CD4-positive, CD25-positive, alpha-beta regulatory T cell (primary cell): ENCODE results near the gene GPRIN2. TPM values are rescaled to one million over a fixed set of nuclear protein-coding genes. Genes with fewer than 3 reads are reported as not detected.
"Not testable (repeated sequence)": the region's sequence is repeated elsewhere in the genome, so short reads cannot be mapped to it uniquely, and the experiment has no call there.

Source experiments
- ATAC-seq, 2 donors: fragments of 150-1000 bp; cut with Tn5 transposase; one replicate each; pipeline ENCODE4 v1.10.0; 2021; ENCODE audit warnings: low read depth in 2 of 2, moderate number of reproducible peaks in 2 of 2, moderate library complexity in 1 of 2
- DNase-seq, 3 donors: peaks; one replicate each; pipeline versions ENCODE4 v3.0.0 to v3.0.0-alpha.2; 2012 to 2022; ENCODE audit warnings: mixed read lengths in 1 of 3
- H3K27ac ChIP-seq: one replicate; pipeline ENCODE4 v1.7.0; 2013; ENCODE audit warnings: mild to moderate bottlenecking, low read length; ENCODE audit not compliant: insufficient read depth, poor library complexity, severe bottlenecking
- H3K27me3 ChIP-seq: one replicate; pipeline ENCODE4 v1.7.0; 2013; ENCODE audit warnings: low read length; ENCODE audit not compliant: control insufficient read depth, insufficient read depth
- H3K36me3 ChIP-seq: one replicate; pipeline ENCODE4 v1.7.0; 2013; ENCODE audit warnings: mild to moderate bottlenecking, low read length, moderate library complexity; ENCODE audit not compliant: control insufficient read depth, insufficient read depth
- H3K4me1 ChIP-seq: 2 replicates; pipeline ENCODE4 v1.7.0; 2013; ENCODE audit warnings: mild to moderate bottlenecking, low read length; ENCODE audit not compliant: insufficient read depth, control insufficient read depth, poor library complexity, severe bottlenecking
- H3K4me3 ChIP-seq: one replicate; pipeline ENCODE4 v1.7.0; 2013; ENCODE audit warnings: low read depth, mild to moderate bottlenecking, low read length, moderate library complexity
- H3K9me3 ChIP-seq, 2 experiments: 1 replicate in 1 of 2; 2 replicates in 1 of 2; pipeline ENCODE4 v1.7.0; 2013; ENCODE audit warnings: low read length in 2 of 2, mild to moderate bottlenecking in 1 of 2, moderate library complexity in 1 of 2; ENCODE audit not compliant: control insufficient read depth in 2 of 2
- H3K27ac Mint-ChIP-seq, 3 donors: one replicate each; pipeline ENCODE4 v1.8.0; 2020 to 2022; ENCODE audit warnings: mild to moderate bottlenecking in 3 of 3, mixed read lengths in 3 of 3, moderate library complexity in 2 of 3
- H3K27me3 Mint-ChIP-seq: one replicate; pipeline ENCODE4 v1.8.0; 2022; ENCODE audit warnings: mild to moderate bottlenecking, mixed read lengths
- H3K36me3 Mint-ChIP-seq: one replicate; pipeline ENCODE4 v1.8.0; 2020; ENCODE audit warnings: mixed read lengths
- H3K4me1 Mint-ChIP-seq, 4 donors: one replicate each; pipeline ENCODE4 v1.8.0; 2020 to 2022; ENCODE audit warnings: mixed read lengths in 4 of 4, mild to moderate bottlenecking in 1 of 4
- H3K4me3 Mint-ChIP-seq, 4 donors: one replicate each; pipeline ENCODE4 v1.8.0; 2020 to 2022; ENCODE audit warnings: mild to moderate bottlenecking in 4 of 4, mixed read lengths in 4 of 4, moderate library complexity in 3 of 4
- H3K9me3 Mint-ChIP-seq, 7 donors: one replicate each; pipeline ENCODE4 v1.8.0; 2020 to 2022; ENCODE audit warnings: mixed read lengths in 7 of 7, mild to moderate bottlenecking in 3 of 7, moderate library complexity in 2 of 7
- polyA plus RNA-seq, 4 donors: library from polyadenylated mRNA; unstranded; fragments of 300-500 nt; fragmentation: Illumina TruSeq; gene quantifications; one replicate each; pipeline ENCODE4 v1.2.3, GENCODE V29; 2021
- total RNA-seq: library from RNA; stranded (reverse); gene quantifications from one replicate; pipeline ENCODE4 v1.2.3, GENCODE V29; 2022

Gene GPRIN2
- total and polyA plus RNA-seq, 5 donors from 2014 or later, result not detected

- Histone ChIP-seq H3K36me3 (no peaks in the 10 kb centered on the region), H3K27ac (no peak overlapping the region), H3K4me3 (no peak overlapping the region), H3K9me3 (no peaks in the 10 kb centered on the region), H3K4me1 (no peaks in the 10 kb centered on the region), H3K27me3 (no peaks in the 10 kb centered on the region)
- Mint-ChIP-seq H3K4me3 (no peak overlapping the region), H3K4me1 (no peaks in the 10 kb centered on the region), H3K27ac (no peak overlapping the region), H3K9me3 (no peaks in the 10 kb centered on the region), H3K36me3 (no peaks in the 10 kb centered on the region), H3K27me3 (no peaks in the 10 kb centered on the region)
- ATAC-seq (no peak), DNase-seq (no peak)
Measured at GRCh38 chr10:46530249-46531186, 25.9 kb downstream of the GPRIN2 start.

DNA sequence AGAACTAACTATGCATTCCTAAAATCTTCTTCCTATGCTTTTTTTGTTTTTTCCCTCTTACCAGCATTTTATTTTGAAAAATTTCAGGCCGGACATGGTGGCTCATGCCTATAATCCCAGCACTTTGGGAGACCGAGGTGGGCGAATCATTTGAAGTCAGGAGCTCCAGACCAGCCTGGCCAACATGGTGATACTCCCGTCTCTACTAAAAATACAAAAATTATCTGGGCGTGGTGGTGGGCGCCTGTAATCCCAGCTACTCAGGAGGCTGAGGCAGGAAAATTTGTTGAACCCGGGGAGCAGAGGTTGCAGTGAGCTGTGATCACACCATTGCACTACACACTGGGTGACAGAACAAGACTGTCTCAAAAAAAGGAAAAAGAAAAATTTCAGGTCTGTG, 26.7 kb downstream of the GPRIN2 start:
- H3K27ac ChIP-seq, DNase-seq, H3K27ac Mint-ChIP-seq, H3K27me3 ChIP-seq, H3K4me1 ChIP-seq, H3K4me3 Mint-ChIP-seq, ATAC-seq, H3K9me3 Mint-ChIP-seq, H3K4me3 ChIP-seq, H3K36me3 ChIP-seq, H3K4me1 Mint-ChIP-seq, H3K9me3 ChIP-seq, H3K27me3 Mint-ChIP-seq, H3K36me3 Mint-ChIP-seq: not testable (repeated sequence)

- no peaks in the 10 kb centered on the region for H3K36me3 ChIP-seq
- H3K27ac Mint-ChIP-seq, result no peak overlapping the region
- no peak overlapping the region for H3K27ac ChIP-seq
- no peaks in the 10 kb centered on the region for H3K27me3 ChIP-seq
- H3K4me1 ChIP-seq, result no peaks in the 10 kb centered on the region
- DNase-seq (no peak), ATAC-seq (no peak)
- no peaks in the 10 kb centered on the region for H3K9me3 Mint-ChIP-seq
- H3K36me3 Mint-ChIP-seq, result no peaks in the 10 kb centered on the region
- no peak overlapping the region for H3K4me3 Mint-ChIP-seq
- H3K4me1 Mint-ChIP-seq, result no peaks in the 10 kb centered on the region
- H3K4me3 ChIP-seq, result no peak overlapping the region
- no peaks in the 10 kb centered on the region for H3K9me3 ChIP-seq
- H3K27me3 Mint-ChIP-seq, result no peaks in the 10 kb centered on the region
Measured at GRCh38 chr10:46528675-46529615, 27.5 kb downstream of the GPRIN2 start.

DNA sequence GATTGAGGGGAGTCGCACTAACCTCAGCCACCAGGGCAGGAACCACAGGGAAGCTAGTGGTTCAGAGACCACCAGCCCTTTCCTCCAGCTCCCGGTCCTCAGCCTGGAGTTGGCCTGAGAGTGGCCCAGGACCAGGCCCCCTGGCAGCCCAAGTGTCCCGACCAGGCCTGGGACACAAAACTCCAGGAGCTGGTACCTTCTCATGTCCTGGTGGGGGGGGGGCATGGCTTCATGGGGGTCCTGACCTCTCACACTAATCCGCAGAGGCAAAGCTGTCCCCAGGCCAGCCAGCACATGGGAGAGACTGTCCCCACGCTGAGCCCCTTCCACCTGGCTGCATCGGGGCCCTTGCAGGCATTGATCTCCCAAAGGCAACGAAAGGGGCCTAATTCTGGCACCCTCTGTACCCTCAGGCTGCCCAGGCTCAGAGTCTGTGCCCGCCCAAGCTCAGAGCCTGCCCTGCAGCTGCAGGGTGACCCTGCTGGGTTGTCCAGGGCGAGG, 28.2 kb downstream of the GPRIN2 start:
- no peak overlapping the region for H3K4me3 ChIP-seq
- no peak overlapping the region for H3K27ac Mint-ChIP-seq
- H3K36me3 Mint-ChIP-seq, result no peaks in the 10 kb centered on the region
- no peaks in the 10 kb centered on the region for H3K27me3 Mint-ChIP-seq
- H3K27ac ChIP-seq, result no peak overlapping the region
- H3K9me3 ChIP-seq, result no peaks in the 10 kb centered on the region
- no peaks in the 10 kb centered on the region for H3K4me1 Mint-ChIP-seq
- DNase-seq, result no peak
- H3K4me3 Mint-ChIP-seq, result no peak overlapping the region
- no peaks in the 10 kb centered on the region for H3K4me1 ChIP-seq
- no peaks in the 10 kb centered on the region for H3K36me3 ChIP-seq
- no peaks in the 10 kb centered on the region for H3K9me3 Mint-ChIP-seq
- no peaks in the 10 kb centered on the region for H3K27me3 ChIP-seq
- ATAC-seq, result no peak

DNA sequence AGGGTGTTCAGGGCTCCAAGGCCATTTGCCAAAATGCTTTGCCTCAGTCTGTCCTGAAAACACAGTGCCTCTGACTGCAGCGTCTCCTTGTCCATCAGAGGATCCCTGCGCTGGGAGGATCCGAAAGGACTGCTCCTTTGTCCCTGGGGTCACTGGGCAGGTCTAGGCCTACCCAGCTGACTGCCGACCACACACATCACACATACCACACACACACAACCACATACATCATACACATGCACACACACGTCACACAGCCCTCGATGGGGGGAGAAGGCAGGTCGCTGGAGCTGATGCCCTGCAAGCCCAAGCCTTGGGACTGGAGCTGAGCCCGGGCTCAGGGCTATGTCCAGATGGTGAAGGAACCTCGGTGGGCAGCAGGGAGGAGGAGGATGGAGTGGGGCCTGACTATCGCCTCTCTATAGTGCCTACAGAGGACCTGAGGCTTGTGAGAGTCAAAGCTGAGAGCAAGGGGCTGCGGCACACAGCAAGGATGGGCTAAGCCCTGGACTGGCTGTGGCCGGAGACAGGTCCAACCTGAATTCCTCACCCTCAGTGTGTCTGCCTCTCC, 29.1 kb downstream of the GPRIN2 start:
- H3K9me3 Mint-ChIP-seq, result no peaks in the 10 kb centered on the region
- Histone ChIP-seq H3K4me1 (no peaks in the 10 kb centered on the region), H3K9me3 (no peaks in the 10 kb centered on the region), H3K4me3 (no peak overlapping the region), H3K27ac (no peak overlapping the region), H3K27me3 (no peaks in the 10 kb centered on the region), H3K36me3 (no peaks in the 10 kb centered on the region)
- DNase-seq (no peak), ATAC-seq (no peak)
- no peak overlapping the region for H3K4me3 Mint-ChIP-seq
- no peaks in the 10 kb centered on the region for H3K36me3 Mint-ChIP-seq
- no peak overlapping the region for H3K27ac Mint-ChIP-seq
- no peaks in the 10 kb centered on the region for H3K27me3 Mint-ChIP-seq
- no peaks in the 10 kb centered on the region for H3K4me1 Mint-ChIP-seq

GRCh38 chr10:46526682-46527038, 29.8 kb downstream of the GPRIN2 start:
- Mint-ChIP-seq H3K36me3 (no peaks in the 10 kb centered on the region), H3K27ac (no peak overlapping the region), H3K27me3 (no peaks in the 10 kb centered on the region), H3K4me1 (no peaks in the 10 kb centered on the region), H3K9me3 (no peaks in the 10 kb centered on the region), H3K4me3 (no peak overlapping the region)
- ATAC-seq, result no peak
- no peak for DNase-seq
- no peak overlapping the region for H3K27ac ChIP-seq
- no peak overlapping the region for H3K4me3 ChIP-seq
- H3K27me3 ChIP-seq, result no peaks in the 10 kb centered on the region
- no peaks in the 10 kb centered on the region for H3K36me3 ChIP-seq
- H3K4me1 ChIP-seq, result no peaks in the 10 kb centered on the region
- H3K9me3 ChIP-seq, result no peaks in the 10 kb centered on the region

GRCh38 chr10:46525824-46526681, 30.4 kb downstream of the GPRIN2 start:
- Mint-ChIP-seq H3K27me3 (no peaks in the 10 kb centered on the region), H3K9me3 (no peaks in the 10 kb centered on the region), H3K4me3 (no peak overlapping the region), H3K4me1 (no peaks in the 10 kb centered on the region), H3K27ac (no peak overlapping the region), H3K36me3 (no peaks in the 10 kb centered on the region)
- Histone ChIP-seq H3K36me3 (no peaks in the 10 kb centered on the region), H3K27ac (no peak overlapping the region), H3K9me3 (no peaks in the 10 kb centered on the region), H3K4me1 (no peaks in the 10 kb centered on the region), H3K27me3 (no peaks in the 10 kb centered on the region), H3K4me3 (no peak overlapping the region)
- ATAC-seq (no peak), DNase-seq (no peak)
